GM12865 (cell line): Measurements from ENCODE around the gene SGSH.

ENCODE experiments used
- DNase-seq: peaks from one replicate; pipeline ENCODE4 v3.0.0; 2010; ENCODE audit warnings: low read depth
- H3K4me3 ChIP-seq: 2 replicates; pipeline ENCODE4 v1.5.1; 2011; ENCODE audit warnings: mild to moderate bottlenecking, low read depth, low read length, control low read depth
- TF ChIP-seq, protein P1 (sequence below): IDR thresholded peaks from 2 replicates; pipeline ENCODE4 v1.5.1; 2011; ENCODE audit warnings: low read length, control low read depth, low read depth, inconsistent platforms; ENCODE audit not compliant: insufficient read depth; ENCODE audit errors: missing control alignments

The SGSH gene

GRCh38 chr17:80210348-80211108 lies 9.6 kb downstream of the SGSH start:
- DNase-seq: no peak
- TF ChIP-seq, protein P1, sequence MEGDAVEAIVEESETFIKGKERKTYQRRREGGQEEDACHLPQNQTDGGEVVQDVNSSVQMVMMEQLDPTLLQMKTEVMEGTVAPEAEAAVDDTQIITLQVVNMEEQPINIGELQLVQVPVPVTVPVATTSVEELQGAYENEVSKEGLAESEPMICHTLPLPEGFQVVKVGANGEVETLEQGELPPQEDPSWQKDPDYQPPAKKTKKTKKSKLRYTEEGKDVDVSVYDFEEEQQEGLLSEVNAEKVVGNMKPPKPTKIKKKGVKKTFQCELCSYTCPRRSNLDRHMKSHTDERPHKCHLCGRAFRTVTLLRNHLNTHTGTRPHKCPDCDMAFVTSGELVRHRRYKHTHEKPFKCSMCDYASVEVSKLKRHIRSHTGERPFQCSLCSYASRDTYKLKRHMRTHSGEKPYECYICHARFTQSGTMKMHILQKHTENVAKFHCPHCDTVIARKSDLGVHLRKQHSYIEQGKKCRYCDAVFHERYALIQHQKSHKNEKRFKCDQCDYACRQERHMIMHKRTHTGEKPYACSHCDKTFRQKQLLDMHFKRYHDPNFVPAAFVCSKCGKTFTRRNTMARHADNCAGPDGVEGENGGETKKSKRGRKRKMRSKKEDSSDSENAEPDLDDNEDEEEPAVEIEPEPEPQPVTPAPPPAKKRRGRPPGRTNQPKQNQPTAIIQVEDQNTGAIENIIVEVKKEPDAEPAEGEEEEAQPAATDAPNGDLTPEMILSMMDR: no peak
- no peak overlapping the region for H3K4me3 ChIP-seq

- H3K4me3 ChIP-seq: no peak overlapping the region
- DNase-seq: no peak
- TF ChIP-seq, protein P1: no peak
Measured at GRCh38 chr17:80209765-80210164, 10.4 kb downstream of the SGSH start.

DNA sequence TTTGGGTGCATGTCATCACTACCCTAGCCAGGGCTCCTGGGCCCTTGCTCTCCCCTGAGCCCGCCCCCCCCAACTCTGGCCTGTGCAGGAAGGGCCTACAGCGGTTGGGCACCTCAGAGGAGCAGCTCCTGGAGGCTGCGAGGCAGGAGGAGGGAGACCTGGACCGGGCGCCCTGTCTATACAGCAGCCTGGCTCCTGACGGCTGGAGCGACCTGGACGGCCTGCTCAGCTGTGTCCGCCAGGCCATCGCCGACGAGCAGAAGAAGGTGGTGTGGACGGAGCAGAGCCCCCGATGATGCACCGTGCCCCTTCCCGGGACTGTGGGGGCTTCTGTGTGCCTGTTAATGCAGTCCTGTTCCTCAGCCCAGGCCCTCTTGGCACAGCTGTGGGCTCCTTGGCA lies 12.1 kb downstream of the SGSH start:
- TF ChIP-seq, protein P1: no peak
- no peak overlapping the region for H3K4me3 ChIP-seq
- no peak for DNase-seq

- no peak for DNase-seq
- TF ChIP-seq, protein P1: no peak
- no peak overlapping the region for H3K4me3 ChIP-seq
Measured at GRCh38 chr17:80205811-80206210, 14.3 kb downstream of the SGSH start.

DNA sequence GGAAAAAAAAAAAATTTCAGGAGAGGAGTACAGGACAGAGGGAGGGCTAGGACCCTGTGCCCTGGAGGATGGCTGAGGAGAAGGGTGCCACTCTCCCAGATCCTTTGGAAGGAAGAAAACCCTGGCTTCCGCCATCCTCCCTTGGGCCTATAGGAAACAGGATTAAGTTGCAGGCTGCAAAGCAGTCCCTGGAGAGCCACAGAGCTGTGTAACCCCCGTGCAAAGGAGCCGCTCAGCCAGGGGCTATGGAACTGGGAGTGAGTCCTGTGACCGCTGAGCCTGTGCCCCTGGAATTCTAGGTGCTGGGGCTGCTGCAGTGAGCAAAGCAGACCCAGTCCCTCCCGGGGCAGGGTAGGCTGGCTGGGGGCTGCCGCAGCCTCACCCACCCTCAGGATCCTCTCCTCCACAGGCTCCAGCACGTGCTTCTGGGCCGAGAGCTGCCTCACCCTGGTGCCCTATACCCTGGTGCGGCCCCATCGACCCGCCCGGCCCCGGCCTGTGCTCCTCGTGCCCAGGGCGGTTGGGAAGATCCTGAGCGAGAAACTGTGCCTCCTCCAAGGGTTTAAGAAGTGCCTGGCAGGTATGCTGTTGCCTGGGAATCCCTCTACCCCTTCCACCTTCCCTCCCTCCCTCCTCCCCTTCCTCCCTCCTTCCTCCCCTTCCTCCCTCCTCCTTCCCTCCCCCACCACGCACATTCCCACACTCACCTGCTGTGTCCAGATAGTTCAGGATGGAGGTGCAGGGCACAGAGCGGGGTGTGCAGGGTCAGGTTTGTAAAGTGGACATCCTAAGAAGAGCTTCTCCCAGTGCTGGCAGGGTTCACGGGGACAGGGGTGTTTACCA lies 15.3 kb downstream of the SGSH start:
- TF ChIP-seq, protein P1: no peak
- no peak for DNase-seq
- H3K4me3 ChIP-seq: no peak overlapping the region

DNA sequence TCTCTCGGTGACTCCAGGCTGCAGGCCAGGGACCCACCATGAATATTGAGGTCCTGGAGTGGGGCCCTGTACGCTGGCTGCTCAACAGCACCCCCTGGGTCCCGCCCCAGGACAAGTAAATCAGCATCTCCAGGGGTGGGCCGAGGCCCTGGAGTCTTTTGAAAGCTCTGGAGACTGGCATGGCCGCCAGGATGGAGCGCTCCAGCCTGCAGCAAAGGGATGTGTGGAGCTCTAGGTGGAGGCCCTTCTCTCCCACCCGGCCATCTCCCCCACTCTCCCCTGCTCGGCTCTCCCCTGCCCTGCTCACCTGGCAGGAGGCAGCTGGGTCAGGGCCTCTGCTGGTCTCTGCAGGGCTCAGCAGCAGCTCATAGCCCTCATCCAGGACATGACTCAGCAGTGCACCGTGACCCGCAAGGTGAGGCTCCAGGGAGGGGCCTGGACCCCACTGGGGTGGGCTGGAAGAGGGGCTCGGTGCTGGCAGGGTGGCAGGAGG lies 16.6 kb downstream of the SGSH start:
- TF ChIP-seq, protein P1: no peak
- H3K4me3 ChIP-seq: no peak overlapping the region
- no peak for DNase-seq
